GM18519 (cell line): ENCODE data around the gene IRF3.

Experiments
- ATAC-seq: cut with Tn5 transposase; IDR thresholded peaks from one replicate; pipeline ENCODE4 v1.9.1; 2021; ENCODE audit warnings: mild to moderate bottlenecking, moderate library complexity; ENCODE audit not compliant: unreplicated experiment, low FRiP score

IRF3 gene

DNA sequence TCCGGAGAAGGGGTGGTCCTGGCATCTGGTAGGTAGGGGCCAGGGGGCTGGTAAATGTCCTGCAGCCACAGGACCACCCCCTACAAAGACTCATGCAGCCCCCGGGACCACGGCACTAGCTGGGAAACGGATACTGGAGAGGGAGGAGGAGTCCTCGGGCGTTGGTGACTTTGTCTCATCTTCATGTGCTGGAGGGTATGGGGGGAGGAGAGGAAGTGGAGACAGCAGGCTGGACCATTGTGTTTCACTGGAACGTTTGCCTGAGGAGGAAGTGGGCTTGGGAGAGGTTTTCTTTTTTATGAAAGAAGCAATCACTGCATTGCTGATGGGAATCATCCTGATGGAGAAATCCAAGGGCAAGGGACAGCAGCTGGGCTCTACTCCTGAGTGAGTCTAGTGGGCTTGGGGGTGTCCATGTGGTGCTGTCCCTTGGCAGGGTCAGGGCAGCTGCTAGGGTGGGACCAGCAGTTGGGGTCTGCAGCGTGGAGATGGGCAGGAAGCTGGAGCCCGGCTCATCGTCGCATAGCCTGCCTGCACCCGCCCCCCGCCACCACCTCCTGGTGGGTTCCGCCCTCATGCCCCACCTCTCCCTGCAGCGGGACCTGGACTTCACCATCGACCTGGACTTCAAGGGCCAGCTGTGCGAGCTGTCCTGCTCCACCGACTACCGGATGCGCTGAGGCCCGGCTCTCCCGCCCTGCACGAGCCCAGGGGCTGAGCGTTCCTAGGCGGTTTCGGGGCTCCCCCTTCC lies 22.1 kb upstream of the IRF3 start:
- no peak for ATAC-seq

- no peak for ATAC-seq
These were observed 21.5 kb upstream of the IRF3 start for GRCh38 chr19:49687150-49687549.

- ATAC-seq: no peak
These were observed 20.9 kb upstream of the IRF3 start for GRCh38 chr19:49686503-49687088.

DNA sequence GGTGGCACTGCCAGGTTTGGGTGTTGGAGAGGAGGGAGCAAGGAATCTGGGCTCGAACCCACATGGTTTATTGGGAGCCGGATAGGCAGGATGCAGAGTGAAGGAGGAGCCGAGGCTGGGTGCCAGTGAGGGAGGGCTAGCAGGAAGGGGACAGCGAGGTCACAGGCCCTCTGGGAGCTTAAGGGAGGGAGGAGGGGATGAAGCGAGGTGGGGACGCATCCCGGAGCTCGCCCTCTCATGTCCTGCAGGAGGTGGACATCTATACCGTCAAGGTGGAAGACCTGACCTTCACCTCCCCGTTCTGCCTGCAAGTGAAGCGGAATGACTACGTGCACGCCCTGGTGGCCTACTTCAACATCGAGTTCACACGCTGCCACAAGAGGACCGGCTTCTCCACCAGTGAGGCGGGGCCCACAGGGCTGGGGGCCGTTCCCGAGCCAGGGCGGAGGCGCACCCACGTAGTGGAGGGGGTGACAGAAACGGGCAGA lies 20.2 kb upstream of the IRF3 start:
- ATAC-seq: no peak

DNA sequence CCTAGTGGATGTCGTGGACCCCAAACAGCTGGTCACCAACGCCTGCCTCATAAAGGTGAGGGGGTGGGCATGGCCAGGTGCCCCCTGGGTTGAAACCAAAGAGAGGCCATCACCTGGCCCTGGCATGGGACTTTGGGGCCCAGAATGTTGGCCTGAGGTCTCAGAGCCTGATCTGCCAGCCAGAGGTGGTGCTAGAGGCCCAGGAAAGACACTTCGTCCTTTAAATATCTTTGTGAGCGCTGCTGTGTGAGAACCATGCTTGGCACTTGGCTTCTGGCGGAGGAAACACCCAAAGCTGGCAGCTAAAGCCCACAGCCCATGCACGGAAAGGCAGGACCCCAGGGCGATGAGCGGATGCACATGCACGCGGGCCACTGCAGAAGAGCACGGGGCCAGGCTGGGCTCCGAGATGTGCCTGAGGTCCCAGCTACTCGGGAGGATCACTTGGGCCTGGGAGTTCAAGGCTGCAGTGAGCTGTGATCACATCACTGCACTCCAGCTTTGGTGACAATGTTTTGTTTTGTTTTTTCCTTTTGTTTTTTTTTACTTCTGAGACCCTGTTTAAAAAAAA lies 19.4 kb upstream of the IRF3 start:
- ATAC-seq: no peak

- no peak for ATAC-seq
These were observed 18.8 kb upstream of the IRF3 start for GRCh38 chr19:49684251-49684982.

- no peak for ATAC-seq
These were observed 18.2 kb upstream of the IRF3 start for GRCh38 chr19:49683814-49684250.

DNA sequence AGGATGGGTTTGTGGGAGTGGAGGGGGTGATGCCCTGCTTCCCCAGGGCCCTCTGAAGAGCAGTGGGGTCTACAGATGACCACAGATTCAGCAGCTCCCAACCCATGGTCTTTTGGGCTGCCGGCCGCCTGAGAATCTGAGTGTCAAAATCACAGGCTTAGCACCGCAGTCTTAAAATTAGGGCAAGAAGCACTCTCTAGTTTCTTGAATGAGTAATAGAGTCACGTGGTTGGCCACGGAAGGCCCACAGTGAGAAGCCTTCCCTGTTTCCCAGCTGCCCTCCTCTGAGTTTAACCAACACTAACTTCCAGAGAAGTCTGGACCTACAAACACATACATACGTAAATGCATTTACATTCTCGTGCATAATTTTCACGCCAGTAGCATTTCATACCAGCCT lies 16.6 kb upstream of the IRF3 start:
- ATAC-seq: no peak

GRCh38 chr19:49681830-49682229 lies 16.2 kb upstream of the IRF3 start:
- no peak for ATAC-seq

- no peak for ATAC-seq
These were observed 15.0 kb upstream of the IRF3 start for GRCh38 chr19:49680421-49681351.

- no peak for ATAC-seq
These were observed 14.2 kb upstream of the IRF3 start for GRCh38 chr19:49679771-49680413.

- ATAC-seq: no peak
These were observed 13.5 kb upstream of the IRF3 start for GRCh38 chr19:49678985-49679770.

DNA sequence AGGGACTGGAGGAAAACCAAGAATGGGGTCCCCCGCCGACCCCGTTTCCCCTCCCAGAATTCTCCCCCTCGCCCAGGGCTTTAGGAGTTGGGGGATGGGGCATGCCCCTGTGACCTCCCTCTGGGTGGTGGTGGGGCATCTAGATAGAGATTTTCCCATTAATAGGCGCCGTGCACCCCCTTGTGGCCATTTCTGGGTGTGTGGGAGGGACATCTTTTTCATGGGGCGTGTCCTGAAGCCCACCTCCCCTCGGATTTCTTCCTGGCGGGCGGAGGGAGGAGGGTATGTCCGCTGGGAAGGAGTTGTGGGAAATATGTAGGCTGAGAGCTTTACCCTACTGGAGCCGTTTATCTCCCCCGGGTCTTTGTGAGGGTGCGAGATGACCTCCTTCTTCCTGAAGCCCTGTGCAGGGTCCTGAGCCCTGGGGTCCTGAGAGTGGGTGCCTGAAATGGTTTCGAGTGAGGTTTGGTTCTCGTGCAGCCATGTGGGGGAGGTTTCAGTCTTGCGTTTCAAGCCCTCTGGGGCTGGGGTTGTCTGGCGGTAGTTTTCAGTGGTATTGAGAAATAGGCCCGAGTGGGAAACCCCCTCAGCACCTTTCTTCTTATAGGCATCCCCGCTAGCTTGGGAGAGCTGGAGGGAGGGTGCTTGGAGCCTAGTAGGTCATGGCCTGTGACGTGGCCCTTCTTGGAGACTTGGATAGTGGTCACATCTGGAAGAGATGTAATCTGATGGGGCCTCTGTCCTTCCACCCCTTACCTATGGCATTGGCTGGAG lies 12.4 kb upstream of the IRF3 start:
- ATAC-seq: no peak

DNA sequence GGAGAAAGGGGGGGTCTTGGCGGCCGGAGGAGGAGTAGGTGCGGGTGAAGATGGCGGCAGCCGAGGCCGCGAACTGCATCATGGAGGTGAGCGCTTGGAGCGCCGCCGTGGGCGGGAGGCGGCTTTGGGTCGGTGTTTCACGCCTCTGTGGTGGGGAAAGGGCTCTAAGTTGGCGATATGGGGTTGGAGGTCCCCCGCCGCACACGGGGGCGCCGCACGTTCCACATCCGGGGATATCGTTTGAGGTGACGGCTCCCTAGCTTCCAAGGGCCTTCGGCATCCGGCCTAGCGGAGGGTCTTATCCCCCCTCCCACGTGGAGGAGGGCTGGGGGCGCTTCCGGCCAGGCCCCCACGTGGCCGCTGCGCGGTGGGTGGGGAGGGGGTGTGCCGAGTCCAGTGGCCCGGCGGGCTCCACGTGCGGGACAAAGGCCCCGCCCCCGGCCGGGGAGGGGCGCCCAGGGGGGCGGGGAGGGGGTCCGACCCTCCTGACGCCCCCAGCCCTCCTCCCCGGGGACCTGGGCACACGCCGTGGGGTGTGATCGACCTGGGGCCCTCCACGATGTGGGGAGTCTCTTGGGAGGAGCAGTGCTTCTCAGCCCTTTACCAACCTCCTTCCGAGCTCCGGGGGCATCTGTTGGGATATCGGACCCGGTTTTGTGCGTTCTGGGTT lies 11.7 kb upstream of the IRF3 start, which contains the start of gene PRMT1:
Gene PRMT1 (plus strand): TSS at position 41 of the 670 bp plus-strand sequence. CDS start 10 bp downstream, at position 51.
- no peak for ATAC-seq

- peak; percentile 59 for ATAC-seq
These were observed 11.2 kb upstream of the IRF3 start for GRCh38 chr19:49676784-49677230.

DNA sequence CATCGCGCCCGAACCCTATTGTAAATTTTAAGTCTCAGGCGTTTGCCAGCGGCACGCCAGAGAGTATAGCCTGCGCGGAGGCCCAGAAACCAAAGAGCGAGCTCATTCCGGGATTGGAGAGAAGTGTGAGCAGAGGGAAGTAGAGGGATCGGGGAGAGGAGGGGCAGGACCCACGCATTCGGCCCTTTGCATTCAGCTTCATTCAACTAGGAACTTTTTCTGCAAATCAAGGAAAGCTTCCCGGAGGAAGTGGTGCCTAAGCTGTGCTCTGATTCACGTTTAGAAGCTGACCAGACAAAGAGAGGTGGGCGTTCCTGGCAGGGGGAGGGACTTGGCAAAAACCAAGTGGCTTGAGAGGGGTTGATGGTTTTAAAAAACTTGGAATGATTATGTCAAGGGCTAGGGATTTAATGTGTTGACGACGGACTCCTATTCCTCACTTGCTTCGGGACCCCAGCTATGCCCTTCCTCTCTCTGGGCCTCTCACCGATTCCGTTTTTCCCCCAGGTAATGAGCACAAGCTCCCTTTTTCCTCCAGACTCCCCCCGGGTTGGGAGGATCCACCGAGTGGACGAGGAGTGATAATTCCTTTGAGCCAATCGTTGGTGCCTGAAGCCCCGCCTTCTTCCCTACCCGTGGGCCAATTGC lies 10.6 kb upstream of the IRF3 start:
- ATAC-seq: peak; percentile 19
